ENCODE data around the gene GJA5.

The GJA5 gene

GRCh38 chr1:147757015-147757990, 3.1 kb downstream of the GJA5 start:
- DNase-seq (ENCODE audit: extremely low spot score): no peak
- TF ChIP-seq ARNT (IDR thresholded peaks at IDR 0.05): no peak
- TF ChIP-seq HDGF (IDR thresholded peaks at IDR 0.05; ENCODE audit: borderline replicate concordance): no peak
- no peak for TF ChIP-seq FOXM1 (IDR thresholded peaks at IDR 0.05; ENCODE audit: borderline replicate concordance)
- TF ChIP-seq ZNF384 (IDR thresholded peaks at IDR 0.05): no peak
- TF ChIP-seq PKNOX1 (IDR thresholded peaks at IDR 0.05): no peak
- TF ChIP-seq ELF4 (IDR thresholded peaks at IDR 0.05): no peak
- TF ChIP-seq SP1 (IDR thresholded peaks at IDR 0.05): no peak
- no peak for TF ChIP-seq CTBP1 (IDR thresholded peaks at IDR 0.05; ENCODE audit: borderline replicate concordance)
- TF ChIP-seq LEF1 (IDR thresholded peaks at IDR 0.05; ENCODE audit: borderline replicate concordance): no peak
- no peak for TF ChIP-seq L3MBTL2 (conservative IDR thresholded peaks at IDR 0.05)
- no peak for TF ChIP-seq SUZ12 (IDR thresholded peaks at IDR 0.05)
- no peak for TF ChIP-seq FOXK2 (IDR thresholded peaks at IDR 0.05)
- no peak for TF ChIP-seq BHLHE40 (IDR thresholded peaks at IDR 0.05; ENCODE audit: borderline replicate concordance)
- no peak for TF ChIP-seq NFRKB (IDR thresholded peaks at IDR 0.05)
- TF ChIP-seq FOXA1 (IDR thresholded peaks at IDR 0.05): no peak
- TF ChIP-seq TARDBP (IDR thresholded peaks at IDR 0.05): no peak
- ChIA-PET CTCF (no interaction called here), POLR2A (no interaction called here)

DNA sequence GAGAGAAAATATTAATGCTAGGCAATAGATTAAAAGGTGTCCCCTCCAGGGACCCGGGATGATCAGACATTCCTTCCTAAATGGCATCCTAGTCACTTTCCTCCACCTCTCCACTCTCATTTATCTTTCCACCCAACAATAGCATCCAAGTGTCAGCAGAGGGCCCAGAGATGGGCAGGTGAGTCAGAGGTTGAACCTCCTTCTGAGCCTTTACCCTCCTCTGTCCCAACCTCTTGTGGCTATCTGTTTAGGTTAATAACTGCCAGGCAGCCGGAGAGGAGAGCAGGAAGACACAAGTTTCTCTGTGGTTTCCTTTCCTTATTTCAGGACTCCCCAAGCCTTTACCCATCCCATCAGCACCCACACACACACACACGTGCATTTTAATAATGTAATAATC, 4.1 kb downstream of the GJA5 start:
- DNase-seq (ENCODE audit: extremely low spot score): no peak
- POLR2A ChIA-PET: no interaction called here
- CTCF ChIA-PET: no interaction called here
- TF ChIP-seq BHLHE40 (IDR thresholded peaks at IDR 0.05; ENCODE audit: borderline replicate concordance) (no peak), TARDBP (IDR thresholded peaks at IDR 0.05) (no peak)

DNA sequence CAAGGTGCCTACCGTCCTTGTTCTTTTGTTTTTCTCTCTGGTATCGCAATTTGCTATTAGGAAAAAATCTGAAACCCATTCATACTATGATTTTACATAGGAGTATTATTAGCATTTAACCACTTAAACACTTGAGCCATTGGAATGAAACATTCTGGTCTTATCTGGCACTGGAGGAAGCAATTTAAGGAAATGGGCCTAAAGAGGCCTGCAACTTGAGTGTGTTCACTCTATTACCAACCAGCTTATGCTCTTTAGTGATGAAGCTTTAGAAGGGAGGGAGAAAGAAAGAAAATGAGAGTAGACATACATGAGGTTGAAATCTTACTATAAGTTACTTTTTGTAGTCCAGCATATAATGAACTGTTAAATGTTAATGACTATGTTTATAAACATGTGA, 5.7 kb downstream of the GJA5 start:
- CTCF ChIA-PET: no interaction called here
- POLR2A ChIA-PET: no interaction called here
- DNase-seq (ENCODE audit: extremely low spot score): no peak
- TF ChIP-seq BHLHE40 (IDR thresholded peaks at IDR 0.05; ENCODE audit: borderline replicate concordance) (no peak), FOXA1 (IDR thresholded peaks at IDR 0.05) (no peak), LEF1 (IDR thresholded peaks at IDR 0.05; ENCODE audit: borderline replicate concordance) (no peak), PKNOX1 (IDR thresholded peaks at IDR 0.05) (no peak), SP1 (IDR thresholded peaks at IDR 0.05) (no peak), ARNT (IDR thresholded peaks at IDR 0.05) (no peak), NFRKB (IDR thresholded peaks at IDR 0.05) (no peak)

- POLR2A ChIA-PET: no interaction called here
- no peak for TF ChIP-seq BHLHE40 (IDR thresholded peaks at IDR 0.05; ENCODE audit: borderline replicate concordance)
- DNase-seq (ENCODE audit: extremely low spot score): no peak
- CTCF ChIA-PET: no interaction called here
Observed at GRCh38 chr1:147753081-147753480, 7.3 kb downstream of the GJA5 start.

DNA sequence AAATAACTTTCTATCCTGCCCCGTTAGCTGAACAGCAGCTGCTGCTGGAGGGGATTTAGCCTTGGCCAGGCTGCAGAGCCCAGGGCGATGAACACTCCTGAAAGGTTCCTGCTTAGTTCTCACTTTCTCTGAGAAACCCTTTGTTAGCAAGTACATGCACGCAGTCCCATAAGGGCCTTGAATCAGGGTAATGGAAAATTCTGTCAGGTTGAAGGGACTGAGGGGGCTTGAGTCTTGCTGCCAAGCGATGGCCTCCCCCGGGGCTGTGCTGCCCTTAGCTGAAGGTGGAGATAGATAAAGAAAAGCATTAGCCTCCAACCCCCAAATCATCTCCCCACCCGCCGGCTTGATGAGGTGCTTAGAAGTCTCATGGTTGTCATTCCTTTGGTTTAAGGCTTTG, 7.9 kb downstream of the GJA5 start:
- no peak for DNase-seq (ENCODE audit: extremely low spot score)
- ChIA-PET CTCF (no interaction called here), POLR2A (no interaction called here)
- TF ChIP-seq LEF1 (IDR thresholded peaks at IDR 0.05; ENCODE audit: borderline replicate concordance) (no peak), L3MBTL2 (conservative IDR thresholded peaks at IDR 0.05) (no peak), ZNF384 (IDR thresholded peaks at IDR 0.05) (no peak), ARNT (IDR thresholded peaks at IDR 0.05) (no peak), NFRKB (IDR thresholded peaks at IDR 0.05) (no peak), SUZ12 (IDR thresholded peaks at IDR 0.05) (no peak), FOXK2 (IDR thresholded peaks at IDR 0.05) (no peak), BHLHE40 (IDR thresholded peaks at IDR 0.05; ENCODE audit: borderline replicate concordance) (no peak), FOXM1 (IDR thresholded peaks at IDR 0.05; ENCODE audit: borderline replicate concordance) (no peak), CTBP1 (IDR thresholded peaks at IDR 0.05; ENCODE audit: borderline replicate concordance) (no peak), HDGF (IDR thresholded peaks at IDR 0.05; ENCODE audit: borderline replicate concordance) (no peak), TARDBP (IDR thresholded peaks at IDR 0.05) (no peak)

GRCh38 chr1:147751346-147751745, 9.1 kb downstream of the GJA5 start:
- ChIA-PET CTCF (no interaction called here), POLR2A (no interaction called here)
- TF ChIP-seq FOXM1 (IDR thresholded peaks at IDR 0.05; ENCODE audit: borderline replicate concordance) (no peak), ZNF384 (IDR thresholded peaks at IDR 0.05) (no peak), HDGF (IDR thresholded peaks at IDR 0.05; ENCODE audit: borderline replicate concordance) (no peak), LEF1 (IDR thresholded peaks at IDR 0.05; ENCODE audit: borderline replicate concordance) (no peak), NFRKB (IDR thresholded peaks at IDR 0.05) (no peak), ARNT (IDR thresholded peaks at IDR 0.05) (no peak), FOXK2 (IDR thresholded peaks at IDR 0.05) (no peak), TARDBP (IDR thresholded peaks at IDR 0.05) (no peak), FOXA1 (IDR thresholded peaks at IDR 0.05) (no peak)
- DNase-seq (ENCODE audit: extremely low spot score): no peak

DNA sequence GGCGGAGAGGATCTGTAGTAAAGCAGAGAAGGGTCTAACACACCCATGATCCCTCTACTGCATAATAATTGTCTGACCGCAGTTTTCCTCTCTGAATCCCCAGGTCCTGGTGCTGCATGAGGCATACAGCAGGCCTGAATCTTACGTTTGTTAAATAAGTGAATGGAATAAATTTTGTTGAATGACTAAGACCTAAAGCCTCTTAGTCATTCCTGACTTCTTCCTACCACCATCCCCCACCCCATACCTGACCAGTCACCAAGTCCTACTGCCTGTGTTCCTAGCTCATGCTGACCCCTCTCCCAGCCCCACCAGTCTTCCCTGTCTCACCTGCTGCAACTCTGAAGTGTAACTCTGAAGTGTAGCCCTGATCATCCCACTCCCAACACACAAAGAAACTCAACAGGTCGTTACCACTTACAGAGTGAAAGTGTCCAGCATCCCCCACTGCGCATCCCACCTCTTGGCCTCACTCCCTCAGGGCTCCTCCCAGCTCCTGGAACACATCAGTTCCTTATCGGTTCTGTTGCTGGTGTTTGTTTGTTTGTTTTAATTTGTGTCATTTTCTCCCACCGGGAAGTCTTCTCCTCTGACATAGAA, 9.7 kb downstream of the GJA5 start:
- no peak for DNase-seq (ENCODE audit: extremely low spot score)
- POLR2A ChIA-PET: no interaction called here
- TF ChIP-seq SUZ12 (IDR thresholded peaks at IDR 0.05) (no peak), CTBP1 (IDR thresholded peaks at IDR 0.05; ENCODE audit: borderline replicate concordance) (no peak), ELF4 (IDR thresholded peaks at IDR 0.05) (no peak), FOXM1 (IDR thresholded peaks at IDR 0.05; ENCODE audit: borderline replicate concordance) (no peak), L3MBTL2 (conservative IDR thresholded peaks at IDR 0.05) (no peak), ZNF384 (IDR thresholded peaks at IDR 0.05) (no peak), ARNT (IDR thresholded peaks at IDR 0.05) (no peak), TARDBP (IDR thresholded peaks at IDR 0.05) (no peak), NFRKB (IDR thresholded peaks at IDR 0.05) (no peak), HDGF (IDR thresholded peaks at IDR 0.05; ENCODE audit: borderline replicate concordance) (no peak), PKNOX1 (IDR thresholded peaks at IDR 0.05) (no peak)
- CTCF ChIA-PET: no interaction called here

All from HEK293T (cell line).